ENCODE measurements around the gene SND1.

DNA sequence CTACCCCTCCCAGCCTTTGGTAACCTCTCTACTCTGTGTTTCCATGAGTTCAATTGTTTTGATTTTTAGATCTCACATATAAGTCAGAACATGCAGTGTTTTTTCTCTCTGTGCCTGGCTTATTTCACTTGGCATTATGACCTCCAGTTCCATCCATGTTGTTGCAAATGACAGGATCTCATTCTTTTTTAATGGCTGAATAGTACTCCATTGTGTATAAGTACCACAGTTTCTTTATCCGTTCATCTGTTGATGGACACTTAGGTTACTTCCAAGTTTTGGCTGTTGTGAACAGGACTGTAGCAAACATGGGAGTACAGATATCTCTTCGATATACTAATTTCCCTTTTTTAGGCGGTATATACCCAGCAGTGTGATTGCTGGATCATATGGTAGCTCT, 237.7 kb downstream of the SND1 start:
- TF ChIP-seq, protein P1, sequence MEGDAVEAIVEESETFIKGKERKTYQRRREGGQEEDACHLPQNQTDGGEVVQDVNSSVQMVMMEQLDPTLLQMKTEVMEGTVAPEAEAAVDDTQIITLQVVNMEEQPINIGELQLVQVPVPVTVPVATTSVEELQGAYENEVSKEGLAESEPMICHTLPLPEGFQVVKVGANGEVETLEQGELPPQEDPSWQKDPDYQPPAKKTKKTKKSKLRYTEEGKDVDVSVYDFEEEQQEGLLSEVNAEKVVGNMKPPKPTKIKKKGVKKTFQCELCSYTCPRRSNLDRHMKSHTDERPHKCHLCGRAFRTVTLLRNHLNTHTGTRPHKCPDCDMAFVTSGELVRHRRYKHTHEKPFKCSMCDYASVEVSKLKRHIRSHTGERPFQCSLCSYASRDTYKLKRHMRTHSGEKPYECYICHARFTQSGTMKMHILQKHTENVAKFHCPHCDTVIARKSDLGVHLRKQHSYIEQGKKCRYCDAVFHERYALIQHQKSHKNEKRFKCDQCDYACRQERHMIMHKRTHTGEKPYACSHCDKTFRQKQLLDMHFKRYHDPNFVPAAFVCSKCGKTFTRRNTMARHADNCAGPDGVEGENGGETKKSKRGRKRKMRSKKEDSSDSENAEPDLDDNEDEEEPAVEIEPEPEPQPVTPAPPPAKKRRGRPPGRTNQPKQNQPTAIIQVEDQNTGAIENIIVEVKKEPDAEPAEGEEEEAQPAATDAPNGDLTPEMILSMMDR (IDR thresholded peaks at IDR 0.05; ENCODE audit: low read depth, low read length, poor library complexity, severe bottlenecking) = no peak
- TF ChIP-seq EZH2phosphoT487 (IDR thresholded peaks at IDR 0.05; ENCODE audit: borderline replicate concordance, low read length) = no peak
